HG03139 (cell line): ENCODE results near the gene ZIC5.

Experiments used
- ATAC-seq: cut with Tn5 transposase; IDR thresholded peaks from one replicate; pipeline ENCODE4 v1.9.1; 2021; ENCODE audit not compliant: unreplicated experiment

Gene ZIC5

GRCh38 chr13:99971576-99972189 lies at the start of gene ZIC5:
TSS of gene ZIC5 (minus strand) at chr13:99971767. CDS start at chr13:99971603, 164 bp downstream.
- ATAC-seq: no peak

- no peak for ATAC-seq
Measured at GRCh38 chr13:100019780-100020356, 48.3 kb upstream of the ZIC5 start.

GRCh38 chr13:100014621-100015020 lies 43.1 kb upstream of the ZIC5 start:
- ATAC-seq: no peak

GRCh38 chr13:99998261-99998660 lies 26.7 kb upstream of the ZIC5 start:
- ATAC-seq: no peak

GRCh38 chr13:99997702-99998214 lies 26.2 kb upstream of the ZIC5 start:
- ATAC-seq: no peak

- ATAC-seq: no peak
Measured at GRCh38 chr13:99996381-99996973, 24.9 kb upstream of the ZIC5 start.

- no peak for ATAC-seq
Measured at GRCh38 chr13:99995589-99996380, 24.2 kb upstream of the ZIC5 start.

GRCh38 chr13:99995104-99995588 lies 23.6 kb upstream of the ZIC5 start:
- ATAC-seq: no peak

GRCh38 chr13:99994638-99995020 lies 23.1 kb upstream of the ZIC5 start:
- ATAC-seq: no peak

GRCh38 chr13:99993660-99994637 lies 22.4 kb upstream of the ZIC5 start:
- ATAC-seq: no peak

GRCh38 chr13:99992949-99993351 lies 21.4 kb upstream of the ZIC5 start:
- ATAC-seq: no peak

- no peak for ATAC-seq
Measured at GRCh38 chr13:99991828-99992775, 20.5 kb upstream of the ZIC5 start.

- no peak for ATAC-seq
Measured at GRCh38 chr13:99991013-99991827, 19.7 kb upstream of the ZIC5 start.

GRCh38 chr13:99990126-99990977 lies 18.8 kb upstream of the ZIC5 start:
- ATAC-seq: no peak

- no peak for ATAC-seq
Measured at GRCh38 chr13:99989276-99990125, 17.9 kb upstream of the ZIC5 start.

- no peak for ATAC-seq
Measured at GRCh38 chr13:99988529-99989275, 17.1 kb upstream of the ZIC5 start.
